Measurements from ENCODE around the gene SDE2. TPM values are rescaled to one million over a fixed set of nuclear protein-coding genes. Genes with fewer than 3 reads are reported as not detected.

The SDE2 gene
- total RNA-seq, result 10 to 100 TPM; 16.6 to 20.9 TPM

DNA sequence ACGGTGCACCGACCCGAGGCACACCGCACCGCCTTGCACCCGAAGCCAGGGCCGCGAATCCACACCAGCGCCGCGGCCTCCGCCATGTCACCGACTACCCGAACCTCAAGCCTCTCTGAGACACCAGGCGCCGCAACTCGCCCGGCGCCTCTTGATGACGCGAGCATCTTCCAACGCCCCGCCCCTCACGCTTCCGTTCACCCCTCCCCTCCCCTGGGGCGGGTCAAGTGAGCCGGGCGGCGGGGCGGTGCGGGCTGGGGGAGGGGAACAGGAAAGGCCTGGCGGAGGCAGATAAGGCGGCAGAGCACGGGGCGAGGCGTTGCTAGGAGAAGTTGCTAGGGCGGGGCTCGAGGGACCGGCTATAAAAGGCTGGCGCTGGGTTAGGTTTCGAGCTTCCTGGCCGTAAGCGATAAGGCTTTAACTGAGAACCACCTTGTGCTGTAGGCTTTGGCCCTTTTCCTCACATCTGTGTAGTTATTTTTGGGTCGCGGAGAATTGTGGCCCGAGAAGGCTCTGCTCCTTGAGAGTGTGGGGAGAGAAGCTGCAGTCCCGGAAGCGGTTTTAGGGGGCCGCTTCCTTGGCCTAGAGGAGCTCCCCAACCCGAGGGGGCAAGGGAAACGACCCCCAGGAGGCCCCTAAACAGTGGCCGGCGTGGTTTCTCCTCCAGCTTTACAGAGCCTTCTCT lies at the start of gene SDE2:
Gene SDE2 (minus strand): TSS at position 117 of the 685 bp plus-strand sequence. CDS start 31 bp downstream, at position 86.
- DNase-seq (peak; percentile 100), ATAC-seq (peak; percentile 89)
- Mint-ChIP-seq H3K27me3 (no peaks in the 10 kb centered on the region), H3K4me3 (peak within 1 kb of the TSS; percentile 98), H3K9me3 (ENCODE audit: low read depth) (no peaks in the 10 kb centered on the region), H3K36me3 (peaks cover 25% of the 10 kb centered on the region), H3K4me1 (peaks cover 66% of the 10 kb centered on the region), H3K27ac (peak within 1 kb of the TSS; percentile 100)
- CTCF ChIA-PET, result interaction anchor here (0.6 to 3.1 kb wide), 9 partner anchors 9 to 126 kb away, joined by 3 to 13 read pairs (median 3); partner anchors contain the start of genes H3-3A and TMEM63A

DNA sequence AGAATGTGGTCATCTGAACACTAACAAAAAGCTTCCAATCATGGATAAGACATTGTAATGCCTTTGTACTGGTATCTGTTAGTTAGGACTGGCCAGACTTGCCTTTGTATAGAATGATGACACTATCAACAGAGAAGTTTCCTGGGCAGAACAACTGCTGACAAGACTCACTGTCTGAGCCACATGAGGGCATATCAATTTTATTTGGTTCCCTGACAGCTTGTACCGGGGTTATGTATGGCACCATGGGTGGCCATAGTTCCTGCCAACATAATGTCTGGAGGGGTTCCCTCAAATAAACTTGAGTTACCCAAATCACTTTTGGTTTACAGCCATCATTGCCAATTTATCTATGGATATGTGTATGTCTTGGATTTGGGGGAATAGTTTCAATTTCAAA lies 49.7 kb upstream of the SDE2 start:
- Mint-ChIP-seq H3K27me3 (peaks cover 5% of the 10 kb centered on the region), H3K9me3 (ENCODE audit: low read depth) (no peaks in the 10 kb centered on the region), H3K4me3 (no peak overlapping the region), H3K4me1 (no peaks in the 10 kb centered on the region), H3K27ac (no peak overlapping the region), H3K36me3 (no peaks in the 10 kb centered on the region)
- CTCF ChIA-PET, result no interaction called here
- ATAC-seq (no peak), DNase-seq (no peak)

DNA sequence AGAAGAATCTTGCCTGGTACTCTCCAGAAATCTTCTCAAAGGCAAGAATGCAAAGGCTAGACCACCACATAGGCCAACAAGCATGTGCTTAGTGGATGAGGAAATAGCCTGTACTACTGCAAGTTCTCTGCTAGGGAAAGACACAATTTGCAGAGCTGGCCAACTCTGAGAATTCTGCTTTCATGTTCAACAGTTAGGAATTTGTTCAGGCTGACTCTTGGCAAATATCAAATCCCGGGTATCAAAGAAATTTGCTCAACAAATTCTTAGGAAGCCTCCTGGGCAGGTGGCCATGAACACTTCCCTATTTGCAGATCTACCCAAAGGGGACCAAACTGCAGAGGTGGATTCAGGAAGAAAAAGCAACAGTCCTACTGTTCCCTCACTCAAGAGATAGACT lies 48.4 kb upstream of the SDE2 start:
- Mint-ChIP-seq H3K27ac (no peak overlapping the region), H3K9me3 (ENCODE audit: low read depth) (no peaks in the 10 kb centered on the region), H3K36me3 (no peaks in the 10 kb centered on the region), H3K4me3 (no peak overlapping the region), H3K27me3 (peaks cover 5% of the 10 kb centered on the region), H3K4me1 (peaks cover 2% of the 10 kb centered on the region)
- no peak for ATAC-seq
- no peak for DNase-seq
- CTCF ChIA-PET, result no interaction called here

DNA sequence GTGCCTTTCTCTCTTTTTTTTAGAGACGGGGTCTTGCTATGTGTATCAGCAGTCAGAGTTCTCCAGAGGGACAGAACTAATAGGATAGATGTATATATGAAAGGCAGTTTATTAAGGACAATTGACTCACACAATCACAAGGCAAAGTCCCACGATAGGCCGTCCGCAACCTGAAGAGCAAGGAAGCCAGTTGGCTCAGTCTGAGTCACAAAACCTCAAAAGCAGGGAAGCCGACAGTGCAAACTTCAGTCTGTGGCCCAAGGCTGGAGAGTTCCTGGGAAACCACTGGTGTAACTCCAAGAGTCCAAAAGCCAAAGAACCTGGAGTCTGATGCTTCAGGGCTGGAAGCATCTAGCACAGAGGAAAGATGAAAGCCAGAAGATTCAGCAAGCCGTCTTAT lies 47.1 kb upstream of the SDE2 start:
- Mint-ChIP-seq H3K36me3 (no peaks in the 10 kb centered on the region), H3K27me3 (peaks cover 5% of the 10 kb centered on the region), H3K9me3 (ENCODE audit: low read depth) (no peaks in the 10 kb centered on the region), H3K4me3 (no peak overlapping the region), H3K4me1 (peaks cover 4% of the 10 kb centered on the region), H3K27ac (no peak overlapping the region)
- ATAC-seq (no peak), DNase-seq (no peak)
- CTCF ChIA-PET, result no interaction called here

DNA sequence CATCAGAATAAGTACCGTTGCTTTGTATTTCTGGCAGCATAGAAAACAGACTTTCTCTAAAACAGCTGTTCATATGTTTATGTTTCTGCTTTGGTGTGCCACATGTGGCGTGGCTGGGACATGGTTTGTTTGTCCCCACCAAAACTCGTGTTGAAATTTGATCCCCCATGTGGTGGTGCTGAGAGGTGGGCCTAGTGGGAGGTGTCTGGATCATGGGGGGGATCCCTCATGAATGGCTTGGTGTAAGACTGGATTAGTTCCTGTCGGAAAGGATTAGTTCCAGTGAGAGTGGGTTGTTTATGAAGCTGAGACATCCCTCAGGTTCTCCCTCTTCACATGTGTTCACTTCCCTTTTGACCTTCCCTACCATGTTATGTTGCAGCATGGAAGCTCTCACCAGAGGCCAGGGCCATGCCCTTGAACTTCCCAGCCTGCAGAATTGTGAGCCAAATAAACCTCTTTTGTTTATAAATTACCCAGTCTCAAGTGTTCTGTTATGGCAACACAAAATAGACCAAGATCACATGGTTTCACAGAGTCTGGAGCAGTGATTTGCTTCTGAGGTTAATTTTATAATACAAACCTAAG lies 45.5 kb upstream of the SDE2 start:
- no peaks in the 10 kb centered on the region for H3K9me3 Mint-ChIP-seq (ENCODE audit: low read depth)
- no peak overlapping the region for H3K27ac Mint-ChIP-seq
- H3K4me1 Mint-ChIP-seq, result peaks cover 4% of the 10 kb centered on the region
- H3K27me3 Mint-ChIP-seq, result peaks cover 5% of the 10 kb centered on the region
- no peaks in the 10 kb centered on the region for H3K36me3 Mint-ChIP-seq
- ATAC-seq (no peak), DNase-seq (no peak)
- CTCF ChIA-PET, result no interaction called here
- H3K4me3 Mint-ChIP-seq, result no peak overlapping the region

DNA sequence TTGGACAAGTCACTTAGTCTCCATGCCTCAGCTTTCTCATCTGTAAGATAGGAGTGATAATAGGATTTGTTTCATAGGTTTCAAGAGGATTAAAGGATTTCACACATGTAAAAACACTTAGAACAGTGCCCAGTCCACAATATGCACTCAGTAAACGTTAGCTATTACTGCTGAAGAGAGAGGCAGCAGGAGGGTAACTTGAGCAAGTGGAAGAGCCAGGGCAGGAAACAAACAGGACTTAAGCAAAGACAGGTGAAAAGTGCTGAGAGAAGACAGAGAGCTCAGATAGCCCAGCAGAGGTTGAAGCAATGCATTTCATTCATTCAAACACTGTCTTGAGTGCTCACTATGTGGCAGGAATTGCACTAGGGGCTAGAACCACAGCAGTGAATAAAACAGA lies 42.3 kb upstream of the SDE2 start:
- Mint-ChIP-seq H3K27ac (no peak overlapping the region), H3K4me3 (no peak overlapping the region), H3K36me3 (no peaks in the 10 kb centered on the region), H3K9me3 (ENCODE audit: low read depth) (no peaks in the 10 kb centered on the region), H3K4me1 (peaks cover 4% of the 10 kb centered on the region), H3K27me3 (no peaks in the 10 kb centered on the region)
- DNase-seq, result no peak
- CTCF ChIA-PET, result interaction anchor here (0.8 kb wide), 1 partner anchor 14 kb away, joined by 3 read pairs; no protein-coding TSS in a partner anchor
- no peak for ATAC-seq

DNA sequence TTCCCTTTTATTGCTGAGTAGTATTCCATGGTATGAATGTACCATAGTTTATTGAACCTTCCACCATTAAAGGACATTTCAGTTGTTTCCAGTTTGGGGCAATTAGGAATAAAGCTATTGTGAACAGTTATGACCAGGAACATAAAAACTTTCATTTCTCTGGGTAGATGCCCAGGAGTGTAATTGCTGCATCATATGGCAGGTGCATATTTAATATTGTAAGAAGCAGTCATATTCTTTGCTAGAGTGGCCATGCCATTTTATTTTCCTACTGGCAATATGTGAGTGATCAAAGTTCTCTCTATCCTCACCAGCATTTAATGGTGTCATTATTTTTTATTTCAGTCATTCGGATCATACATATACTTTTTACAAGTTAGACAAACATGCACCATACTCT lies 39.5 kb upstream of the SDE2 start:
- no peak for DNase-seq
- no peaks in the 10 kb centered on the region for H3K36me3 Mint-ChIP-seq
- ATAC-seq, result no peak
- H3K4me3 Mint-ChIP-seq, result no peak overlapping the region
- no peaks in the 10 kb centered on the region for H3K27me3 Mint-ChIP-seq
- CTCF ChIA-PET, result no interaction called here
- peaks cover 4% of the 10 kb centered on the region for H3K4me1 Mint-ChIP-seq
- H3K9me3 Mint-ChIP-seq (ENCODE audit: low read depth), result no peaks in the 10 kb centered on the region
- no peak overlapping the region for H3K27ac Mint-ChIP-seq

DNA sequence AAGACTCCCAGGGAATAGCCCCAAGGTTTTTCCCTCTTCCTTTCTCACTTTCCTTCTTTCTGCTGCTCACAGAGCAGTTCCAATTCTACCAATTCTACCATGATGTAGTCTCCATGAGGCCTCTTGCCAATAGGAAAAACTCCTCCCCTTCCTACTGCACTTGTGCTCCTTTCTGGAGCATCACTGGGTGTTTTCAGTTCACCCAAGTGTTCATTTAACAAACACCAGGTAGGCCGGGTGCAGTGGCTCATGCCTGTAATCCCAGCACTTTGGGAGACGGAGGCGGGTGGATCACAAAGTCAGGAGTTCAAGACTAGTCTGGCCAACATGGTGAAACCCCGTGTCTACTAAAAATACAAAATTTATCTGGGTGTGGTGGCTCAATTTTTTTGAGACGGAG lies 36.8 kb upstream of the SDE2 start:
- ATAC-seq (no peak), DNase-seq (no peak)
- CTCF ChIA-PET, result no interaction called here
- H3K36me3 Mint-ChIP-seq, result no peaks in the 10 kb centered on the region
- no peak overlapping the region for H3K27ac Mint-ChIP-seq
- H3K27me3 Mint-ChIP-seq, result no peaks in the 10 kb centered on the region
- H3K4me1 Mint-ChIP-seq, result no peaks in the 10 kb centered on the region
- H3K9me3 Mint-ChIP-seq (ENCODE audit: low read depth), result no peaks in the 10 kb centered on the region
- no peak overlapping the region for H3K4me3 Mint-ChIP-seq

DNA sequence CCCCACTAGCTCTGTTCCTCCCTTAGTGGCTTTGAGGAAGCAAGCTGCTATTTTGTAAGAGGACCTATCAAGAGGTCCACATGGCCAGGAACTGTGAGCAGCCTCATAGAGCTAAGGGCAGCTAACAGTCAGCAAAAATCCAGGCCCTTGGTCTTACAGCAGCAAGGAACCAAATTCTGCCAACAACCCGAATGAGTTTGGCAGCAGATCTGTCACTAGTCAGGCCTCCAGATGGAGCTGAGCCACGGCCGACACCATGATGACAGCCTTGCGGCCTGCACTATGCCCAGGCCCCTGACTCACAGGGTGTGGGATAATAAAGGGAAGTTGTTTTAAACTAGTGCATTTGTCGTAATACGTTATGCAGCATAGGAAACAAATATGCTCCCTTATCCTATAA lies 35.3 kb upstream of the SDE2 start:
- ATAC-seq, result no peak
- H3K27me3 Mint-ChIP-seq, result no peaks in the 10 kb centered on the region
- no peak overlapping the region for H3K27ac Mint-ChIP-seq
- no peaks in the 10 kb centered on the region for H3K9me3 Mint-ChIP-seq (ENCODE audit: low read depth)
- no peaks in the 10 kb centered on the region for H3K36me3 Mint-ChIP-seq
- H3K4me3 Mint-ChIP-seq, result no peak overlapping the region
- no peaks in the 10 kb centered on the region for H3K4me1 Mint-ChIP-seq
- CTCF ChIA-PET, result no interaction called here
- no peak for DNase-seq

DNA sequence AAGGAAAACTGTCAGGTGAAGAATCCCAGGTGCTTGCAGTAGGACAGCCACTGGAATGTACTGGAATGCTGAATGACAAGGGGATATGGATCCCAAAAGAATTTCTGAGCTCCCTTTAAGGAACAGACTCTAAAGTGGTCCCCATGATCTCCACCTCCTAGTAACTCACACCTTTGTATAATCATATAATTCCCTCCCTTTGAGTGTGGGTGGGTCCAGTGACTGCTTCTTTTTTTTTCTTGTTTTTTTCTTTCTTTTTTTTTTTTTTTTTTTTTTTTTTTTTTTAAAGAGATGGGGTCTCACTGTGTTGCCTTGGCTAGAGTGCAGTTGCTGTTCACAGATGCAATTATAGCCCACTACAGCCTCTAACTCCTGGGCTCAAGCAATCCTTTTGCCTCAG lies 34.8 kb upstream of the SDE2 start:
- Mint-ChIP-seq H3K4me1 (no peaks in the 10 kb centered on the region), H3K36me3 (no peaks in the 10 kb centered on the region), H3K27me3 (no peaks in the 10 kb centered on the region), H3K27ac (no peak overlapping the region), H3K4me3 (no peak overlapping the region), H3K9me3 (ENCODE audit: low read depth) (no peaks in the 10 kb centered on the region)
- ATAC-seq (no peak), DNase-seq (no peak)
- CTCF ChIA-PET, result no interaction called here

DNA sequence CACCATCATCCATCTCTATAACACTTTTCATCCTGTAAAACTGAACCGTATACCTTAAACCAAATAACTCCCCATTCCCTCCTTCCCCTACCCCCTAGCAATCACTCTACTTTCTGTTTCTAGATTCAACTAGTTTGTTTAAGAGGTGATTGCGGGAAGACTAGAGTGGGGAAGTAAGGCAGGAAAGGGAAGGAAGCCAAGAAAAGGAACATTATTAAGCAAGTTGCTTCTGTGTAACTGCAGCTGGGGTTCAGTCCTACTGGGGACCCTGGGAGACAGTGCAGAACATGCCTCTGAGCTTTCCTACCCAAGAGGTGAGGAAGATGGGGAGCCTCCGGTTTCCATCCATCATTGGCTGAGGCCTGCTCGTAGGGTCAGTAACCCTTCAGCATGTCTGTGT lies 34.4 kb upstream of the SDE2 start:
- ATAC-seq (no peak), DNase-seq (no peak)
- H3K9me3 Mint-ChIP-seq (ENCODE audit: low read depth), result no peaks in the 10 kb centered on the region
- CTCF ChIA-PET, result no interaction called here
- H3K27ac Mint-ChIP-seq, result no peak overlapping the region
- H3K4me3 Mint-ChIP-seq, result no peak overlapping the region
- H3K36me3 Mint-ChIP-seq, result no peaks in the 10 kb centered on the region
- no peaks in the 10 kb centered on the region for H3K4me1 Mint-ChIP-seq
- H3K27me3 Mint-ChIP-seq, result no peaks in the 10 kb centered on the region

DNA sequence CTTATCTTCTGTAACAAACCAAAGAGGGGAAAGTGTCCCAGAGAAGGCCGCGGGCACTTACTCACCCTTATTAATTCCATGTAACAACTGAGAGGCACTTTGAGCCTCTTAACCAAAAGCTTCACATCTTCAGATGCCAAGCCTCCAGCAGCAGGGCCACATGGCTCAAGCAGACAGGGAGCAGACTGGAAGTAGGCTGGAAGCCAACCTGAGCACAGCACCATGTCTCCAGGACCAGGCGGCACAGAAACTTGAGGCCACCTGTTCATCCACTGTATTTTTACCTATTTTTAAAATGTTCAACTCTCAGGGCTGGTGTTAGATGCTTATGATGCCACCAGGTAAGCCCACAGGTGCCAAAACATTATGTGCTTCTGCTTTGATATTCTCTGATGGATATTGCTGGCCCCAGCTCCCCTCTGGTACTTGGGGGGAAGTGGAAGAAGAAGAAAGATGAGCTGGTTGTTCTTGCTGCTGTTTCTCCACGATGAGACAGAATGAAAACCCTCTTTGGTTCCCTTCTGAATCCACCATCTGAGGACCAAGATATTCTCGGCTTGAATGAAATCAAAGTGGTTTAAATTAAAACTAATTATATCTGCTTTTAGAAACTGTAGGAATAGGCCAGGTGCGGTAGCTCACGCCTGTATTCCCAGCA lies 30.6 kb upstream of the SDE2 start:
- no peaks in the 10 kb centered on the region for H3K36me3 Mint-ChIP-seq
- H3K27me3 Mint-ChIP-seq, result no peaks in the 10 kb centered on the region
- ATAC-seq (no peak), DNase-seq (no peak)
- H3K4me1 Mint-ChIP-seq, result peaks cover 4% of the 10 kb centered on the region
- H3K27ac Mint-ChIP-seq, result no peak overlapping the region
- no peak overlapping the region for H3K4me3 Mint-ChIP-seq
- CTCF ChIA-PET, result interaction anchor here (1.0 kb wide), 1 partner anchor 42 kb away, joined by 4 read pairs; no protein-coding TSS in a partner anchor
- no peaks in the 10 kb centered on the region for H3K9me3 Mint-ChIP-seq (ENCODE audit: low read depth)

DNA sequence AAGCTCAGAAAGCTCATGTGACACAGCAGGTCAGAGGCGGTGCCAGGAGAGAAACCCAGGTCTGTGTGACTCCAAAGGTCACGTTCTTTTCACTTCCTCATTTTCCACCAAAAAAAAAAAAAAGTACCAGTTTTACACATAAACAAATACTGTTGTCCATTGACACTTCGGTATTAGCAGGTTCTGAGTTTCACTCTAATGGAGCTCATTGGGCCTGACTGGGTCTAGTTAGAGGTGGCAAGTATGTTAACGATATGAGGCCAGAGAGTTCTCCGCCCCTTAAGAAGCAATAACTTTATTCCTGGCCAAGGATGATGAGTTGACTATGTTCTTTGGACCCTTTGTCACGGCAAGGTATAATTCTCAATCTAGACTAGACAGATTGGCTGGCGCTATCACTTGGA lies 30.0 kb upstream of the SDE2 start:
- H3K9me3 Mint-ChIP-seq (ENCODE audit: low read depth), result no peaks in the 10 kb centered on the region
- CTCF ChIA-PET, result interaction anchor here (1.0 kb wide), 1 partner anchor 42 kb away, joined by 4 read pairs; no protein-coding TSS in a partner anchor

More for the DNA sequence above, 30.0 kb upstream of the SDE2 start:
- Mint-ChIP-seq H3K4me1 (peaks cover 4% of the 10 kb centered on the region), H3K27ac (no peak overlapping the region), H3K4me3 (no peak overlapping the region), H3K27me3 (no peaks in the 10 kb centered on the region), H3K36me3 (no peaks in the 10 kb centered on the region)
- ATAC-seq (no peak), DNase-seq (no peak)
